B cell (primary cell): ENCODE measurements around the gene LRRC25. TPM values are rescaled to one million over a fixed set of nuclear protein-coding genes. Genes with fewer than 3 reads are reported as not detected.

Experiments
- ATAC-seq: fragments of 200-7000 bp; cut with Tn5 transposase; one replicate; pipeline ENCODE4 v1.10.0; 2021; ENCODE audit warnings: low read depth, mild to moderate bottlenecking, moderate number of reproducible peaks, moderate library complexity
- CTCF ChIA-PET: fragments of 350-600 bp; sonication (Branson Sonifier 250); formaldehyde crosslinking; loops from one replicate; lab custom pipeline; 2021; ENCODE audit warnings: antibody characterized with exemption, inconsistent platforms; lab: Charles Lee
- POLR2A ChIA-PET: fragments of 350-600 bp; sonication (Branson Sonifier 250); formaldehyde crosslinking; loops from one replicate; lab custom pipeline; 2021; ENCODE audit warnings: antibody characterized with exemption; lab: Charles Lee
- DNase-seq: peaks from one replicate; pipeline ENCODE4 v3.0.0; 2013
- H2AFZ ChIP-seq: 2 replicates; pipeline ENCODE4 v1.6.1; 2012; ENCODE audit warnings: mild to moderate bottlenecking, low read depth, low read length; ENCODE audit not compliant: insufficient read depth, poor library complexity, severe bottlenecking
- H3K27ac ChIP-seq, 2 donors: 1 replicate in 1 of 2; 2 replicates in 1 of 2; pipeline ENCODE4 v1.5.1; 2012 to 2013; ENCODE audit warnings: low read length in 2 of 2, mild to moderate bottlenecking in 2 of 2, moderate library complexity in 1 of 2
- H3K27me3 ChIP-seq, 4 experiments: fragments of 200-600 bp in 1 of 4; sonication (generic) in 1 of 4; replicated peaks in 1 of 4; 1 replicate in 2 of 4; 2 replicates in 2 of 4; pipeline versions ENCODE4 v1.6.1 to v1.7.0; 2013 to 2016; ENCODE audit warnings: low read length in 3 of 4, mild to moderate bottlenecking in 2 of 4, mixed read lengths in 1 of 4, moderate library complexity in 1 of 4; ENCODE audit not compliant: insufficient read depth in 4 of 4, control insufficient read depth in 3 of 4; ENCODE audit errors: control extremely low read depth in 1 of 4
- H3K36me3 ChIP-seq, 2 experiments: replicated peaks in 1 of 2; 1 replicate in 1 of 2; 2 replicates in 1 of 2; pipeline versions ENCODE4 v1.6.1 to v1.7.1; 2013; ENCODE audit warnings: low read length in 1 of 2; ENCODE audit not compliant: insufficient read depth in 2 of 2, control insufficient read depth in 1 of 2; ENCODE audit errors: control extremely low read depth in 1 of 2, extremely low read depth in 1 of 2
- H3K4me1 ChIP-seq, 2 donors: fragments of 200-600 bp in 1 of 2; sonication (generic) in 1 of 2; 1 replicate in 1 of 2; 2 replicates in 1 of 2; pipeline versions ENCODE4 v1.5.1 to v1.6.1; 2013 to 2017; ENCODE audit warnings: low read length in 2 of 2; ENCODE audit not compliant: control insufficient read depth in 2 of 2, insufficient read depth in 2 of 2
- H3K4me2 ChIP-seq: replicated peaks from 2 replicates; pipeline ENCODE3; 2012; ENCODE audit warnings: mild to moderate bottlenecking, low read depth, low read length; ENCODE audit not compliant: poor library complexity, severe bottlenecking
- H3K4me3 ChIP-seq, 5 experiments: fragments of 200-600 bp in 1 of 5; sonication (generic) in 1 of 5; 1 replicate in 3 of 5; 2 replicates in 2 of 5; pipeline versions ENCODE4 v1.5.1 to v1.7.0; 2011 to 2016; ENCODE audit warnings: low read length in 4 of 5, mild to moderate bottlenecking in 4 of 5, low read depth in 2 of 5, control low read depth in 1 of 5, moderate library complexity in 1 of 5; ENCODE audit not compliant: insufficient read depth in 1 of 5; ENCODE audit errors: control extremely low read depth in 1 of 5, extremely low read depth in 1 of 5
- H3K79me2 ChIP-seq: fragments of 200-600 bp; sonication (generic); one replicate; pipeline ENCODE4 v1.6.0; 2016; ENCODE audit warnings: low read length; ENCODE audit not compliant: control insufficient read depth, insufficient read depth
- H3K9ac ChIP-seq: fragments of 200-600 bp; sonication (generic); 2 replicates; pipeline ENCODE4 v1.6.1; 2017; ENCODE audit warnings: mild to moderate bottlenecking, low read length, moderate library complexity
- H3K9me3 ChIP-seq, 3 donors: one replicate each; pipeline versions ENCODE4 v1.6.1 to v1.7.1; 2013; ENCODE audit warnings: low read length in 2 of 3; ENCODE audit not compliant: control insufficient read depth in 2 of 3, insufficient read depth in 1 of 3; ENCODE audit errors: control extremely low read depth in 1 of 3
- H4K20me1 ChIP-seq: 2 replicates; pipeline ENCODE4 v1.6.0; 2012; ENCODE audit warnings: mild to moderate bottlenecking, low read length; ENCODE audit not compliant: insufficient read depth, control insufficient read depth, poor library complexity, severe bottlenecking
- H3K27ac Mint-ChIP-seq: one replicate; pipeline ENCODE4 v1.8.0; 2021; ENCODE audit warnings: mixed read lengths
- H3K27me3 Mint-ChIP-seq: one replicate; pipeline ENCODE4 v1.8.0; 2021; ENCODE audit warnings: mixed read lengths
- H3K4me1 Mint-ChIP-seq: one replicate; pipeline ENCODE4 v1.8.0; 2021; ENCODE audit warnings: mixed read lengths
- H3K4me3 Mint-ChIP-seq: one replicate; pipeline ENCODE4 v1.8.0; 2021; ENCODE audit warnings: mixed read lengths
- H3K9me3 Mint-ChIP-seq: one replicate; pipeline ENCODE4 v1.8.0; 2022; ENCODE audit warnings: mixed read lengths; ENCODE audit not compliant: insufficient read depth
- CTCF ChIP-seq: fragments of 200-600 bp; IDR thresholded peaks from one replicate; pipeline ENCODE4 v1.8.0; 2022; ENCODE audit warnings: antibody characterized with exemption, mild to moderate bottlenecking
- EZH2 ChIP-seq: IDR thresholded peaks from 2 replicates; pipeline ENCODE4 v1.6.1; 2012; ENCODE audit warnings: borderline replicate concordance, low read depth, mild to moderate bottlenecking, moderate library complexity, low read length; ENCODE audit not compliant: insufficient read depth, poor library complexity, severe bottlenecking
- WGBS: methylation state at CpG from one replicate; pipeline ENCODE4 v1.1.5; 2013; ENCODE audit warnings: missing lambda C conversion rate; ENCODE audit not compliant: insufficient coverage; 5-methylcytosine and 5-hydroxymethylcytosine counted together
- intact Hi-C: fragments of 100-400 bp; cut with micrococcal nuclease; formaldehyde crosslinking; loops from one replicate; pipeline ENCODE4 v1.10.0; 2022
- polyA plus RNA-seq: library from polyadenylated mRNA; depleted of rRNA; stranded (reverse); fragments of >200 nt; gene quantifications from 2 replicates; pipeline ENCODE4 v1.2.3, GENCODE V29; 2012
- total RNA-seq, 2 donors: library from RNA; stranded (reverse); fragments of 120-200 nt in 1 of 2; gene quantifications; 1 replicate in 1 of 2; 2 replicates in 1 of 2; pipeline versions ENCODE4 v1.2.3 to v1.2.4, GENCODE V29; 2013 to 2022

LRRC25 gene
- total and polyA plus RNA-seq, 2 donors (not counting 1 experiment from before 2014, with no cell fraction given), result 2.4 to 5.7 TPM

GRCh38 chr19:18446811-18447359, 49.5 kb upstream of the LRRC25 start:
- Mint-ChIP-seq H3K27me3 (no peaks in the 10 kb centered on the region), H3K4me1 (peaks cover 14% of the 10 kb centered on the region), H3K27ac (no peak overlapping the region), H3K4me3 (no peak overlapping the region), H3K9me3 (no peaks in the 10 kb centered on the region)
- ATAC-seq, result no peak
- Histone ChIP-seq H3K27me3 (no peaks in the 10 kb centered on the region), H3K9me3 (no peaks in the 10 kb centered on the region), H4K20me1 (peaks cover 57% of the 10 kb centered on the region), H3K36me3 (peaks cover 0 to 73% of the 10 kb centered on the region in 2 experiments), H3K4me3 (no peak overlapping the region), H3K4me1 (peaks cover 4 to 11% of the 10 kb centered on the region in 2 donors), H3K9ac (no peak overlapping the region), H3K27ac (no peak overlapping the region), H2AFZ (no peak overlapping the region), H3K4me2 (no peak overlapping the region), H3K79me2 (peaks cover 36% of the 10 kb centered on the region)
- intact Hi-C loops, result no loop called here
- TF ChIP-seq CTCF (no peak), EZH2 (no peak)
- 94% methylated on average over 12 of the region's 12 CpGs for WGBS
- POLR2A ChIA-PET, result no interaction called here
- CTCF ChIA-PET, result interaction anchor here (7.6 kb wide), 1 partner anchor 16 kb away, joined by 85 read pairs; no protein-coding TSS in a partner anchor
- no peak for DNase-seq

- H3K4me1 ChIP-seq, result peaks cover 4 to 12% of the 10 kb centered on the region in 2 donors
- no peak overlapping the region for H3K9ac ChIP-seq
- TF ChIP-seq CTCF, result no peak
- WGBS, result 98% methylated on average over 34 of the region's 34 CpGs
- DNase-seq, result no peak
- no peak overlapping the region for H3K27ac ChIP-seq
- Mint-ChIP-seq H3K27me3 (no peaks in the 10 kb centered on the region), H3K4me3 (no peak overlapping the region), H3K4me1 (peaks cover 16% of the 10 kb centered on the region), H3K27ac (no peak overlapping the region), H3K9me3 (no peaks in the 10 kb centered on the region)
- no peaks in the 10 kb centered on the region for H3K27me3 ChIP-seq
- intact Hi-C loops, result no loop called here
- ChIA-PET CTCF (no interaction called here), POLR2A (no interaction called here)
- H2AFZ ChIP-seq, result no peak overlapping the region
- H3K4me3 ChIP-seq, result no peak overlapping the region
- H3K4me2 ChIP-seq, result no peak overlapping the region
- no peaks in the 10 kb centered on the region for H3K9me3 ChIP-seq
- H3K79me2 ChIP-seq, result peaks cover 36% of the 10 kb centered on the region
- H4K20me1 ChIP-seq, result peaks cover 52% of the 10 kb centered on the region
- peaks cover 0 to 72% of the 10 kb centered on the region in 2 experiments for H3K36me3 ChIP-seq
- no peak for ATAC-seq
Observed at GRCh38 chr19:18446145-18446810, 48.9 kb upstream of the LRRC25 start.
